Dedifferentiated amniotic fluid mesenchymal stem cell (primary cell): ENCODE measurements around the gene MAPK13.
"Not testable (repeated sequence)": the region's sequence is repeated elsewhere in the genome, so short reads cannot be mapped to it uniquely, and the experiment has no call there.

Experiments used
- DNase-seq: peaks from one replicate; pipeline ENCODE4 v3.0.0-alpha.2; 2016; ENCODE audit errors: extremely low spot score

Gene MAPK13

DNA sequence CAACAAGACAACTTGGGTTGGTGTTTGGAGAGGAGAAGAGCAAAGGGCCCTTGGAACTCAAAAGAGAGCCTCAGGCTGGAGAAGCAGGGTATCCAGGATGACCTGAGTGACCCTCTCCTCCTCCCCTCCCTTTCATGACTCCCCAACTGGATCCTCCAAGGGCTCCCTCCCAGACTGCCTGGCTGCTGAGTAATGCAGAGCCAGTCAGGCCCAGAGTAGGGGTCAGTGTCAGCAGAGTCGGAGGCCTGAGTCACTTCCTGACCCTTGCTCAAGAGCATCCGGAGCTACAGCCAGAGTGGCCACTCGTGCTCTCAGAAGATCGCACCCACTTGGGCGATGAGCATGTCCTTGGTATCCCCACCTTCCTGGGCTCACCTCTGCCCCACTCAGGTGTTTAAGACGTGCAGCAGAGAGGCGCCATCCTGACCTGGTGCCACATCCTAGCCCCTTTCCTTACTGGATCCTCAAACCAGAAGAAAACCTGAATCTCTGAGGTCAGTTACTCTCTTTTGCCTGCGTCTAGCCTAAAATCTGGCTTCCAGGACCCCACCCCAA lies 2.8 kb upstream of the MAPK13 start:
- DNase-seq, result no peak

DNA sequence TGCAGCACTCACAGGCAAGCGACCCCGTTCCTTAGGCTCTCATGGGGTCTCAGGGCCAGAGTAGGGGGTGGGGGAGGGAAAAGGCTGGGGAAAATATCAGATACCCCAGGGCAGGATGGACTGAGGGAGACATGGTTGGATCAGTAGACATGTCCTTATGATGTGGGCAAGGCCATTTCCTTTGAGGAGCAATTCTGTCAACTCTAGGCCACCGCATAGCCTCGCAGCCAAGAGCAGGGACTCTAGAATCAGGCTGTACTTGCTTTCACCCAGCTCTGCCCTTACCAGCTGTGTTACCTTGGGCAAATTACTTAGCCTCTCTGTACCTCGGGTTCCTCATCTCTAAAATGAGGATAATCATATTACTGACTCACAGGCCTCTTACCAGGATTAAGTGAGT lies 2.2 kb upstream of the MAPK13 start:
- no peak for DNase-seq

DNA sequence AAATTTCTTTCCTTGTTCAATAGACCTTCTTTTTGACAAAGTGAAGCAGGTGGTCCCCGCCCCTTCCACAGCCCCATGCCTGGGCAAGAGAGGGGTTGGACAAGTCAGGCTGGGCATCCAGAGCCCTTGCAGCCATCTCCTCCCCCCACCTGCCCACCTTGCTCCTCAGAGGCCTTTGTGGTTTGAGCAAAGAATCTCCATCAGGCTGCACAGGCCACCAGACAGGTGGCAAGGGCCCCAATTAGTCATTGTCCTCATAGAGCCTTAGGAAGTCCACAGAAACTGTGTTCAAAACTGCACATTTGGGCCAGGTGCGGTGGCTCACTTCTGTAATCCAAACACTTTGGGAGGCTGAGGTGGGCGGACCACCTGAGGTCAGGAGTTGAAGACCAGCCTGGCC lies 1.5 kb upstream of the MAPK13 start:
- no peak for DNase-seq

DNA sequence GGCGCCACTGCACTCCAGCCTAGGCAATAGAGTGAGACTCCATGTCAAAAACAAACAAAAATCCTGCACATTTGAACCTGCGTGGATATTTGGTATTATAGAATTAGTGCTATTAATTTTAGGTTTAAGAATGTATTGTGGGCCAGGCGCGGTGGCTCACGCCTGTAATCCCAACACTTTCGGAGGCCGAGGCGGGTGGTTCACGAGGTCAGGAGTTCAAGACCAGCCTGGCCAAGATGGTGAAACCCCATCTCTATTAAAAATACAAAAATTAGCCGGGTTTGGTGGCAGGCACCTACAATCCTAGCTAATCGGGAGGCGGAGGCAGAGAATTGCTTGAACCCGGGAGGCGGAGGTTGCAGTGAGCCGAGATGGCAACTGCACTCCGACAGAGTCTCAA lies 979 bp upstream of the MAPK13 start:
- not testable (repeated sequence) for DNase-seq

DNA sequence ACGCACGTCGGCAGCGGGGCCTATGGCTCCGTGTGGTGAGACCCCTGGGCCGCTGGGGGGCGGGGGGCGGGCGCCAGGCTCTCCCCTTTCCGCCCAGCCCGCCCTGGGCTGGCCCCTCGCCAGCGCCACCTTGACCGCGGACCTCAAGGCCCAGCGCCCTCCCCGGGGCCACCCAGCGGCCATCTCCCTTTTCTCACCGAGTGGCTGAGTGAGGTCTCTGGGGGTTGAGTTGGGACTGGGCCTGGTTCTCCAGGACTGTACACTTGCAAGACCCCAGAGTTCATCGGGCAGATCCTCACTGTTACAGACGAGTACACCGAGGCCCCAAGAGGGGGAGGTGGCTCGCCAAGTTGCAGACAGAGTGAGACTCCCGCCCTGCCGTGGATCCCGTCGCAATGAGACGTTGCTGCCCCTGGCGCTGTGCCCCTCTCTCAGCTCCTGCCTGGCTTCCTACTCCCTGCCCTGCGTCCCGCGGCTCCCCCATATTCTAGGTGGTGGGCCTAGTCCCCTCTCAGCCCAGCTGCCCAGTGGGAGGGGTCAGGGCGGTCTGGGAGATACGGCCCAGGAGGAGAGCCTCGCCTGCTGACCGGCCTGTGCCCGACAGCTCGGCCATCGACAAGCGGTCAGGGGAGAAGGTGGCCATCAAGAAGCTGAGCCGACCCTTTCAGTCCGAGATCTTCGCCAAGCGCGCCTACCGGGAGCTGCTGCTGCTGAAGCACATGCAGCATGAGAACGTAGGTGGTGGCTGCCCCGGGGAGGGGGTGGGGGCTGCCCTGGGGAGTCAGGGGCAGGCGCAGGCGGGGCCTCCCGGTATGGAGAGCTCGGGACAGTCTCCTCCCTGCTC lies 576 bp downstream of the MAPK13 start:
- no peak for DNase-seq

DNA sequence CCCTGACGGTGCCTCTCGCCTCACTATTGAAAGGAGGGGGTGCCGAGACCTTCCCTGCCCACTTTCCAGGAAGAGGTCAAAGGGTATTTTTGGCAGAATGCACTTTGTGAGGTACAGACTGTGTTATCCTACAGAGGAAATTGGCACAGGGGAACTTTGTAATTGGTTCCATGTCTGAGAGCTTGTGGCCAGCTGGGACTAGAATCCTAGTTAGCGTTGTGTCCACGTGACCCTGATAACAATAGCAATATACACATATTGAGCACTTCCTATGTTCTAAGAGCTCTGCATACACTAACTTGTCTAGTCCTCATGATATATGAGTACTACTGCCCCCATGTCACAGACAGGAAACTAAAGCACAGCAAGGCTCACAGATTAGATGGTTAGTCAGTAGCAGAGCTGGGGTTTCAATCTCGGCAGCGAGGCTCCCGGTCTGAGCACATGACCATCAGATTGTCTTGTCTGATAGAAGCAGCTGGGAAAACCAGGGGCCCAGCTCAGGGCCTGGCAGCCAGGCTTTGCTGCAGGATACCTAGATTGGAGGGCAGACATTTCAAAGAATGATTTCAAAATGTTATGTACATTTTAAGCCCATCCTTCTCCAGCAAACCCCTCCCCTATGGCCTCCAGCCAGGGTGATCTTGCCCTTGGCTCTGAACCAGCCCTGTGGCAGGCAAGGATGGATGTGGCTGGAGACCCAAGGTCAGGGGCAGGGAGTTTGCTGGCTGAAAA lies 1.4 kb downstream of the MAPK13 start:
- DNase-seq, result no peak

DNA sequence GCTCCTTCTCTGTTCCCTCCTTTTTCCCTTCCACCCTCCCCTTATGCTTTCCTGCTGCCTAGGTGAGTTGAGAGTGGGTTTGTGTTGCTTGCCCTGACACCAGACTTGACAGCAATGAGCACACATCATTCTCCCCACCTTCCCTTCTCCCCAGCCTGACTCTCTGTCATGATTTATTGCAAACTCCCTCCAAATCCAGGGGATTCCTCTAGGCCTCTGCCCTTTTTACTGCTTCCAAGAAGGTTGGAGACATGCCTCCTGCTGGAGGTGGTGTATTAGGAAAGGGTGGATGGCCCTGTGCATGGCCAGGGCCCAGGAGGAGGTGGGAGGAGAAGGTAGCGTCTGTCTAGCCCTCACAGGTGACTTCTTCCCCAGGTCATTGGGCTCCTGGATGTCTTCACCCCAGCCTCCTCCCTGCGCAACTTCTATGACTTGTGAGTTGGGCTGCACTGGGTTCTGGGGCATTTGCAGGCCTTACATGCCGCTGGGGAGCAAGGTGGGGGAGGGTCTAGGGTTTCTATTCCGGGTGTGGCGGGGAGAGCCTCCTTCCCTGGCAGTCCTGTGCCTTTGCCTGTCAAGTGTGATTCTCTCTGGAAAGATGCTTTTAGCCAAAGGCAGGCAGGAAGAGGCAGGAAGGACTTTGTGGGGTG lies 2.1 kb downstream of the MAPK13 start:
- no peak for DNase-seq

DNA sequence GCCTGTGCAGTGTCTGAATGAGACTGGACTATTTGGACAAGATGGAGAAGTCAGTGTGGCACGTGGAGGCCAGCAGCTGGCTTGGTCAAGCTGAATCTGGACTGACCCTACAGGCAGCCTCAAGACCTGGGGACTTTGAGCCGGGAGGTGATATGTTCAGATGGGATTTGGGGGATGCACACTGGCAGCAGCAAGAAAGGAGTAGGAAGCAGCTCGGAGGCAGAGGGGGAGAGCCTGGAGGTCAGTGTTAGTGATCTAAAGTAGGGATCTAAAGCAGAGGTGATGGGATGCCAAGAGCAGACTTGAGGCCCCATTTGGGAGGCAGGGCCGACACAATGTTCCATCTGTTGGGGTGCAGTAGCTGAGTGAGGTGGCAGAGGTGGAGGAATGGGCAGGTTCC lies 2.8 kb downstream of the MAPK13 start:
- DNase-seq, result no peak

DNA sequence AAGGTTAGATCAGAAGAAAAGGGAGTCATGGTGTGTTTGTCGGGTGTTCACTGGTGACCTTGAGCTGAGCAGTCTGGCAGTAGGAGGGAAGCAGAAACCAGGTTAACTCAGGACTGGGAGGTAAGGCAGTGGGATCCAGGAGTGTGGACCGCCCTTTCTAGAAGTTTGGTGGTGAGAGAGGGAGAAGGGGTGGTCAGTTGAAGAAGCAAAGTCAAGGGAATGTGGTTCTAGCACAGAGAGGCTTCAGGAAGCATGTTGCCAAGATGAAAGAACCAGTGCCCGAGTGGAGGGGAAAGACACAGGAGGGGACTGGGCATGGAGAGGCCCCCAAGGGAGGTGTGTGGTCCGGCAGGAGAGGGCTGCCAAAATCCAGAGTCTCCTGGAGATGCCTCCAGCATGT lies 3.6 kb downstream of the MAPK13 start:
- no peak for DNase-seq

DNA sequence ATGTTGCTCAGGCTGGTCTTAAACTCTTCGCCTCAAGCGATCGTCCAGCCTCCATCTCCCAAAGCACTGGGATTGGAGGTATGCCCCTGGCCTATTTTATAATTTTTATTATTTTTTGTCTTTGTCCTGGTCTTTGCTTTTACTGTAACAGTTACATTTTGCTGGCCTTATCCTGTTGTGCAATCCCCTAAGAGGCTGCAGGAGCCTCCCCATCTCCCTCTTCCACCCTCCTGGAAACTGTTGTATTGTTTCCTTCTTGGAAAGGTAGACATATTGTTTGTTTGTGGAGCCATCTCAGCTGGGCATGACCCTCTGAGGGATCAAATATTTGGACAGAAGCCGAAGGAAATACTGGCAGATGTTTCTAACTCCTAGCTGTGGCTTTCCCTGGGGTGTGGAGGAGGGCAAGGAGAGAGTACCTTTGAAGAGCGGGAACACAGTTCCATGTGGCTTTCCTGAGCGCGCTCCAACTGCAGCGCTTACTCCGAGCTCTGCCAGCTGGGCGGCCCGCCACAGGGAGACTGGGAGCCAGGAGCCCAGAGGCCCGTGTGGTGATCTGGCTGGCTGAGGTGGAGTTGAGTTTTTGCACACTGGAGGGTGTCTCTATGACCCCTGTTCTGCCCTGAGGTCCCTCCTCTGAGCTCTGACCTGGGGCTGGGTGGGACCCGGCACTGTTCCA lies 4.9 kb downstream of the MAPK13 start:
- no peak for DNase-seq

DNA sequence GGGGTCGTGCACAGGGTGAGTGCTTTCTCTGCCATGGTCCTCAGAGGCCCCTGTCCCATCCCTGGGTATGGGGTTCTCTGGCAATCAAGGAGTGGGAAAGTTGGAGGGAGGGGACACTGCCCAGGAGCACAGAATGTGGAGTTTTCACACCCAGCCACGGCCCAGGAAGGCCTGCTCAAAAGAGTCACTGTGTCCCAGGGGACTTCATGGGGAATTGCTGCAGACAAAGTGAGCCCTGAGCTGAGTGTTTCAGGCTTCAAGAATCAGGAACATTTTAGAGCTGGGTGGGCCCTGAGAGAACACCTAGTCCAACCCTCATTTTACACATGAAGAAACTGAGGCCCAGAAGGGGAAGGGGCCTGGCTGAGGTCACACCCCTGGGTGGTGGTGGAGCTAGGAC lies 5.7 kb downstream of the MAPK13 start:
- DNase-seq, result no peak

DNA sequence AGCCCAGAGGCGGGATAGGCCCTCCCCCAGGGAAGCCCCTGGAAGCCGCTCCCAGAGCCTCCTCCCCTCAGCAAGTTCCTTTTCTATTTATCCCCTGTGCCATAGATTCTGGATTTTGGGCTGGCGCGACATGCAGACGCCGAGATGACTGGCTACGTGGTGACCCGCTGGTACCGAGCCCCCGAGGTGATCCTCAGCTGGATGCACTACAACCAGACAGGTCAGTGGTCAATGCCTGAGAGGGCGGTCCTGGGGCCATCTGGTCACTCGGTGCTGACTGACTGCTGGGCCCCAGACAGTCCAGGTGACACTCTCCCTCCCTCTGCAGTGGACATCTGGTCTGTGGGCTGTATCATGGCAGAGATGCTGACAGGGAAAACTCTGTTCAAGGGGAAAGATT lies 6.2 kb downstream of the MAPK13 start:
- no peak for DNase-seq

DNA sequence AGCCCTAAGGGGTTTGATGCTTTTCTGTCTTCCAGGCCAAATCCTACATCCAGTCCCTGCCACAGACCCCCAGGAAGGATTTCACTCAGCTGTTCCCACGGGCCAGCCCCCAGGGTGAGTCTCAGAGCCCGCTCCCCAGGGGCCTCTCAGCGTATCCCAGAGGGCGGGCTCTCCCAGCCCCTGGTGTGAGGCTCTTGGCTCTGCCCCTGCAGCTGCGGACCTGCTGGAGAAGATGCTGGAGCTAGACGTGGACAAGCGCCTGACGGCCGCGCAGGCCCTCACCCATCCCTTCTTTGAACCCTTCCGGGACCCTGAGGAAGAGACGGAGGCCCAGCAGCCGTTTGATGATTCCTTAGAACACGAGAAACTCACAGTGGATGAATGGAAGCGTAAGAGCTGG lies 8.4 kb downstream of the MAPK13 start:
- DNase-seq, result no peak

DNA sequence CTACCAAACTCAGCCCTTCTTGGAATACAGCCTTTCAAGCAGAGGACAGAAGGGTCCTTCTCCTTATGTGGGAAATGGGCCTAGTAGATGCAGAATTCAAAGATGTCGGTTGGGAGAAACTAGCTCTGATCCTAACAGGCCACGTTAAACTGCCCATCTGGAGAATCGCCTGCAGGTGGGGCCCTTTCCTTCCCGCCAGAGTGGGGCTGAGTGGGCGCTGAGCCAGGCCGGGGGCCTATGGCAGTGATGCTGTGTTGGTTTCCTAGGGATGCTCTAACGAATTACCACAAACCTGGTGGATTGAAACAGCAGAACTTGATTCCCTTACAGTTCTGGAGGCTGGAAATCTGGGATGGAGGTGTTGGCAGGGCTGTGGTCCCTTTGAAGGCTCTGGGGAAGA lies 9.1 kb downstream of the MAPK13 start:
- no peak for DNase-seq

DNA sequence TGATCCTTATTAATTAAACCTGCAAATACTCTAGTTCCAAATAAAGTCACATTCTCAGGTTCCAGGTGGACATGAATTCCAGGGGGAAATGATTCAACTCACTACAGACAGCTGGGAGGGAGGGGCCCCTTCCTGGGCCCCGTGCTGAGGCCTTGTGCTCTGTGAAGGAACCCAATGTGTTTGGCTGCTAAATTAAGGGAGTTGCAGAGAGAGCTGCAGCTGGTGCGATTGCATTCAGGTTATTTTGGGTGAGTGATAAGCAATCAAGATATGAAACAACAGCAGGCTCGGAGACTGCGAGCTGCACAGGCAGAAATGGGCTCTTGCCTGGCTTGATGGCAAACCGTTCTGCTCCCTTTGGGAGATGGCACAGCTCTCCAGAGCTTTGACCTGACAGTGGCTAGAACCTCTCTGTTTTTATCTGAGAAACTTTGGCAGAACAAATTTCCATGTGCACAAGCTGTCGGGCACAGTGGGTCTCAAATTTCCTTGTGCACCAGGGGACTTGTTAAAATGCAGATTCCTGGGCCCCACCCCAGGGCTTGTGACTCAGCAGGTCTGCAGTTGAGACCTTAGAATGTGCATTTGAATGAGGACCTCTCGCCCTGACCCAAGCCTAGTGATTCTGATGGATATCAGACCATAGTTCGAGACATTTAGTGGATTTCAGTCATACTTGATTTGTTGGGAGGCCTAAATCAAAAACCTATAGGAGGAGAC lies 9.8 kb downstream of the MAPK13 start:
- DNase-seq, result no peak

DNA sequence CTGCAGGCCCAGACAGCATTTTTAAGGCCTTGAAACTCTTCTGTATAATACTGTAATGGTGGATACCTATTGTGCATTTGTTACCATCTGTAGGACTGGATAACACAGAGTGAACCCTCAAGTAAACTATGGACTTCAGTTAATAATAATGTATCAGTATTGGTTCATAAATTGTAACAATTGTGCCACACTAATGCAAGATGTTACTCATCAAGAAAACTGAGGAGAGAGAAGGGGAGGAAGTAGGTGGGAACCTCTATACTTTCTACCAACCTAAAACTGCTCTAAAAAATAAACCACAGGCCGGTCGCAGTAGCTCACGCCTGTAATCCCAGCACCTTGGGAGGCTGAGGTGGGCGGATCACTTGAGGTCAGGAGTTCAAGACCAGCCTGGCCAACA lies 10.8 kb downstream of the MAPK13 start:
- no peak for DNase-seq

DNA sequence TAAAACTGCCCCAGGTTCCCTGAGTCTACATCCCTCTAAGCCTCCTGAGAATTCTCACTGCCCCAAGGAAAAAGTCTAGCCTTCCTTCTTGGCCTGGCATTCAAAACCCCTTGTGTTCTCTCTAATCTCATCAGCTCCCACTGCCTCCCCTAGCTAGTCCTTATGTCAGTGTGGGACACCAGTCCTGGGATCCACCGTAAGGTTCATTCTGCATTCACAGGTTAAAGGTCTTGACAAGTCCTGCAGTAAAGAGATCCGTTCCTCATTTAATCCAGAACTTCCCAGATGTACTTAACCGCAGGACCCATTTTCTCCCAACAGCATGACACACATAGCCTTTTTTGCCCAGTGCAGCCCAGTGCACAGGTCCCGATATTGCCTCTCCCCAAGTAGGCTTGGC lies 11.6 kb downstream of the MAPK13 start:
- DNase-seq, result no peak

DNA sequence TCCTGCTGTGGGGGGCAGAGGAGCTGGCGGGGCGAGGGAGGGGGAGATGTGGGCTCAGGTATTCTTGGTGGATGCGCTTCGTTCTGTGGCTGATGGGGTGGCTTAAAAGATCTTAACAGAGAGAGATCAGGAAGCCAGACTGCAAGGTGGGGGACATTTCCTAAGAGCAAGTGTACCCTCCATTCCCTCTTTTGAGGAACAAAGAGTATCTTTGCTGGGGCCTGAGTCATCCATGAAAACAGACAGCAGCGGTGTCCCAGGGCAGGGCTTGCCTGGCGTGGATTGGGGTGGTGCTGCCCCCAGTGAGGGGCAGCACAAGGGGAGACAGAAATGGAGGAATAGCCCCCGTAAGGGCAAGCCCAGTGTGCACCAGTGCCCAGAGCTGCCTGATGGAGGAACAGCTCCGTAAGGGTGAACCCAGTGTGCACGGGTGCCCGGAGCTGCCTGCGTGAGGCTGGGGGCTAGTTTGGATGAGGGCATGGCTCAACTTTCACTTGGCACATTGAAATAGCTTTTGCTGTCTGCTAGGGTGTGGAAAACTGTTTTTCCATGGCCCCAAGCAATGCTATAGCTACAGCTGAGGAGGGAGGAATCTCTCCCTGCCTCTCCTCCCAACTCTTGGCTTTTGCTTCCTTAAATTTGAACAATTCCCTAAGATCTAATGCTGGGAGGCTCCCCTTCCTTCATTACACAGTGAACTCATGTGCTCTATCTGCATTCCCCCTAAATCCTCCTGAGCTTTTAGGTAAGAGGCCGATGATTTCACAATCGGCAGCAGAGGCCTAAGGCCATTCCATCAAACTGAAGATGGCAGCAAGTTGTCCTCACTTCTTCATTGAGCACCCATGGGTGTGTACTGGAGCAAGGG lies 12.9 kb downstream of the MAPK13 start:
- DNase-seq, result no peak

DNA sequence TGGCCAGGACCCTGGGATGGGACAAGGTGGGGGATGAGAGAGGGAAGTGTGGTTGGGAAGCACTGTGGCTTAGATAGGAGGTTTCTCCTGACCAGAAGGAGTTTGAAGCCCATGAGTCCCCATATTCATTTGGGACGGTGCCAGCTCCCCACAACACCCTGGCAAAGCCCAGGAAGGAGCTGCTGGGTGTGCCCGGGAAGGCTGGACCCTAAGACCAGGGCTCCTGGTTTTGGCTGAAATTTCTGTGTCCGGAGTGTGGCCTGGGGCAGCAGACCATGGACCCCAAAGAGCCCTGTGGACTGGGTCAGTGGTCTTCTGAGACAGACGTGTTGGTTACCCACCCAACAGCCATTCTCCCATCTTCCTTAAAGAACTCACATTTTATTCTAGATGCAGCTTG lies 15.2 kb downstream of the MAPK13 start:
- DNase-seq, result no peak

DNA sequence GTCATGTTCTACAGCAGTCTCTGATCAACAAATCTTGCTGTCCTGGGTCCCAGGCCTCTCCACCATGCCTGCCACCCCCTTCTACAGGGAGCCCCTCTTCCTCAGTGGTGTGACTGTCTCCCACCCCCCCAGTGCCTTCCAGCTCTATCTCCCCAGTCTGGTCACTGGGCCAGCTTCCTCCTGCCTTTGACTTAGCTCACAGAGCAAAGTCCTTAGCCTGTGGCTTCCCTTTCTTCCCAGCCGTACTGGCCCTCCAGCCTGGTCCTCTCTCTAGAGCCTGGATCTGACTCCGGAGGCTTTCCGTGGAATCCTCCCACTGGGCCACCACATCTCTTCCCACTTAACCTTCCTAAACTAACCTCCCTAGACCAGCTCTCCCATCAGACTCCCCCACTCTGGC lies 17.0 kb downstream of the MAPK13 start:
- DNase-seq, result no peak
